ENCODE measurements around the gene MAPK8IP2. TPM values are rescaled to one million over a fixed set of nuclear protein-coding genes. Genes with fewer than 3 reads are reported as not detected.
A peak's percentile ranks its signal among the peaks of the same experiment; 100 is the strongest.

Gene MAPK8IP2
- total and polyA plus RNA-seq, 3 donors from 2014 or later = 12.7 to 36.9 (median 34.9) TPM

DNA sequence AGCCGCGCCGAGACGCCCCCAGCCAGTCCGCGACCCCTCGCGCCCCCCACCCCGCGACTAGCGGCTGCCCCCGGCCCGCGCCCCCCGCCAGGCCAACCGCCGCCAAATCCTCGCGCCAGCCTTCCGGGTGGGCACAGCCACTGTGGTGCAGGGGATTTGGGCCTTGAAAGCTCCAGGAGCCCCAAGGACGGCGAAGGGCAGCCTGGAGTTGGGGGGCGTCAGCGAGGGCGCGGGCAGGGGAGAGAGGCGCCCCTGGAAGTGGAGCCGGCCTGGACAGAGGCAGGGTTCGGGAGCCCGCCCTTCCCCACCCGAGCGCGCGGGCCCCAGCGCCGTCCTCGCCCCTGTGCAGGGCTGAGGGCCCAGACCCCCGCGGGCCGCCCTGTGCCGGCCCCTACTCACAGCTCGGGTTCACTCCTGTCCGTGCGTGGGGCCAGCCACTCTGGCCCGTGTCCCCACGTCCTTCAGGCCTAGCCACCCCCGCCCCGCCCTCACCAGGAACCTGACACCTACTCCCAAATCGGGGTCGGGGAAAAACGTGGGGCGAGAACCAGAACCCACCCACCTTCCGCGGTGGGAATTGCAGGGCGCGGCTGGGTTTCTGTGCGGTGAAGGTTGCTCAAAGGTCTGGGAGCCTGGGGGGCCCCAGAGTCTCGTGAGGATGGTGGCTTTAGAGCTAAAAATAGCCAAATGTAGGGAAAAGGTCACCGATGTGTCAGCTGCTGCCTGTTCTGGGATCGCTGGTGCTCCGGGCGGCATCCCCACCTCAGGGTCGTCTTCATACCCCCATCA, 22.4 kb upstream of the MAPK8IP2 start, which contains the start of gene CPT1B:
Gene CPT1B (minus strand): TSS at position 441 of the 789 bp plus-strand sequence. CDS start 512 bp downstream, outside the sequence.
- peaks cover 17% of the 10 kb centered on the region for H3K4me1 ChIP-seq
- no peaks in the 10 kb centered on the region for H3K36me3 ChIP-seq (ENCODE audit: low read depth, missing control alignments)
- no peaks in the 10 kb centered on the region for H3K27me3 ChIP-seq
- H3K27ac ChIP-seq = no peak within 1 kb of the TSS
- 26 to 36% methylated on average over 19 to 60 of the region's 63 CpGs for WGBS, 2 donors
- intact Hi-C loops (cut with DNase I; ENCODE audit: low total_unique reads) = no loop called here
- peak within 1 kb of the TSS in 1 of 2 donors; percentile 21 for H3K4me3 ChIP-seq
- no peak for TF ChIP-seq POLR2A (IDR thresholded peaks at IDR 0.05)
- TF ChIP-seq, protein P1, sequence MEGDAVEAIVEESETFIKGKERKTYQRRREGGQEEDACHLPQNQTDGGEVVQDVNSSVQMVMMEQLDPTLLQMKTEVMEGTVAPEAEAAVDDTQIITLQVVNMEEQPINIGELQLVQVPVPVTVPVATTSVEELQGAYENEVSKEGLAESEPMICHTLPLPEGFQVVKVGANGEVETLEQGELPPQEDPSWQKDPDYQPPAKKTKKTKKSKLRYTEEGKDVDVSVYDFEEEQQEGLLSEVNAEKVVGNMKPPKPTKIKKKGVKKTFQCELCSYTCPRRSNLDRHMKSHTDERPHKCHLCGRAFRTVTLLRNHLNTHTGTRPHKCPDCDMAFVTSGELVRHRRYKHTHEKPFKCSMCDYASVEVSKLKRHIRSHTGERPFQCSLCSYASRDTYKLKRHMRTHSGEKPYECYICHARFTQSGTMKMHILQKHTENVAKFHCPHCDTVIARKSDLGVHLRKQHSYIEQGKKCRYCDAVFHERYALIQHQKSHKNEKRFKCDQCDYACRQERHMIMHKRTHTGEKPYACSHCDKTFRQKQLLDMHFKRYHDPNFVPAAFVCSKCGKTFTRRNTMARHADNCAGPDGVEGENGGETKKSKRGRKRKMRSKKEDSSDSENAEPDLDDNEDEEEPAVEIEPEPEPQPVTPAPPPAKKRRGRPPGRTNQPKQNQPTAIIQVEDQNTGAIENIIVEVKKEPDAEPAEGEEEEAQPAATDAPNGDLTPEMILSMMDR (IDR thresholded peaks at IDR 0.05) = no peak
- no peak for DNase-seq
- no peaks in the 10 kb centered on the region for H3K9me3 ChIP-seq

DNA sequence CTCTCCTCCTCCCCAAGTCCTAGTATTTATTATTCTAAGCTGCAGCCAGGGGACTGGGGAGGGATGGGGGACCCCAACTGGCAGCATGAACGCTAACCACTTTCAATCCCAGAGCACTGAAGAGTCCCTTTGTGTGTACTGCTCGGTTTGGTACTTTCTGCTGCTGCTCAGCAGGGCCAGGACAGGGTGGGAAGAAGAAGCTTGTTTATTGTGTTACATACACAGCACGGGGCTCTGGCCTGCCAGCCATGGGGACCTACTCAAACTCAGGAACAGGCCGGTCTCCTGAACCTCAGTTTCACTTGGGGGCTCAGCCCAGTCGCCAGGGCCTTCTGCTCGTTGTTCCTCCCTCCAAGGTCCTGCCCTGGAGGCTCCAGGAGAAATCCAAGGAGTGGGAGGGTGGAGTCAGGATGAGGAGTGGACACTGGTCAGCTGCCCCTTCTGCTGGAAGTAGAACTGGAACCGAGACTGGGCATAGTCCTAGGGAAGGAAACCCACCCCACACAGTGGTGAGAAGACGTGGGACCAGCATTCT, 21.8 kb upstream of the MAPK8IP2 start:
- Histone ChIP-seq H3K27me3 (no peaks in the 10 kb centered on the region), H3K4me1 (peaks cover 22% of the 10 kb centered on the region), H3K4me3 (no peak overlapping the region), H3K27ac (no peak overlapping the region), H3K9me3 (no peaks in the 10 kb centered on the region), H3K36me3 (ENCODE audit: low read depth, missing control alignments) (no peaks in the 10 kb centered on the region)
- 58 to 71% methylated on average over 8 of the region's 8 CpGs for WGBS, 2 donors
- no peak for TF ChIP-seq POLR2A (IDR thresholded peaks at IDR 0.05)
- TF ChIP-seq, protein P1 (IDR thresholded peaks at IDR 0.05) = no peak
- intact Hi-C loops (cut with DNase I; ENCODE audit: low total_unique reads) = no loop called here
- DNase-seq = no peak

DNA sequence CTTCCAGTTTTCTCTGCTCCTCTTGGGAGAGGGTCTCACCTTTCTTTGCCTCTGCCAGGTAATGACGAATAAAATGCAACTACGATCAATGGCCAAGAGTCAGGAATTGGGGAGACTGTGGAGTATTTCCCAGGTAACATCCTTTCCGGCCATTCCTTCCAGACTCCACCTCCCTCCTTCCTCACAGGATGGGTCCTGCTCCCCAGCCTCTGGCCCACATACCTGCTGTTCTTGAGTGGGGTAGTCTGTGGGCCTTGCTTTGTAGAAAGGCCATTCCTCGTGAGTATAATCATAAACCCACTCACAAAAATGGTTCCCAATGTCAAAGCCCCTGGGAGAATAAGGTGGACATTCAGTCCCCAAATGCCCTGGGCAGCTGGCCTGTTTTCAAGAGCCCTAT, 20.8 kb upstream of the MAPK8IP2 start:
- TF ChIP-seq, protein P1 (IDR thresholded peaks at IDR 0.05) = no peak
- TF ChIP-seq POLR2A (IDR thresholded peaks at IDR 0.05) = no peak
- Histone ChIP-seq H3K36me3 (ENCODE audit: low read depth, missing control alignments) (no peaks in the 10 kb centered on the region), H3K4me1 (peaks cover 23% of the 10 kb centered on the region), H3K9me3 (no peaks in the 10 kb centered on the region), H3K27ac (no peak overlapping the region), H3K27me3 (no peaks in the 10 kb centered on the region), H3K4me3 (no peak overlapping the region)
- 92 to 93% methylated on average over 4 of the region's 4 CpGs for WGBS, 2 donors
- intact Hi-C loops (cut with DNase I; ENCODE audit: low total_unique reads) = no loop called here
- no peak for DNase-seq

DNA sequence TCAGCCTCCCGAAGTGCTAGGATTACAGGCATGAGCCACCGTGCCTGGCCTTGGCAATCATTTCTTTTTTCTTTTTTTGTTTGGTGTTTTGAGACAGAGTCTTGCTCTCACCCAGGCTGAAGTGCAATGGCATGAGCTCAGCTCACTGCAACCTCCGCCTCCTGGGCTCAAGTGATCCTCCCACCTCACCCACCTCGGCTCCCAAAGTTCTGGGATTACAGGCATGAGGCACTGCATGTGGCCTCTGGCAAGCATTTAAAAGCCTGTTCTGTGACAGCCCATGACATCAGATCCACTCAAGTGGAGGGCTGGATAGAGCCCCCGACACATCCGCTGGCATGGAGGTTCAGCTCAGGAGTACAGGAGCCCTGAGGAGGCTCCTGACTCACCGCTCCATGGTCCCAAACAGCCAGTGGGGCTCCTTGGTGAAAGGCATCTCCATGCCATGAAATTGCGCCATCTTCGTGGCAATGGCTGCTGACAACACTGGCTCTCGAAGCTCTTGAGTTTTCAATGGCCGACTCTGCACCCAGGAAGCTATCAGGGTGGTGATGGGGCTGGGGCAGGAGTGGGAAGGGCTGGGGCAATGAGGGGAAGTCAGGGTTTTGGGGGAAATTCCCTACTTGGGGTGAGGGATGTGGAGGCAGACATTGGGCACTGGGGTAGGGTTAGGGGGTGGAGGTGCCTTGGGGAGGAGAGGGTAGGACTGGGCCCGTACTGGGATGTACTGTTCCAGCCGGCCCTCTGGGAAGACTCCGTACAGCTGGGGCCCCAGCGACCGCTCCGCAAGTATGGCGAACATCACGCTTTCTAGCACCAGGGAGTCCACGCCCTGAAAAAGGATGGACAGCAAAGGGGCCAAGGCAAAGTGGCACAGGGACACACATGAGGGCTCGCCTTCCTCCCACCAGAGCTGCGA, 19.3 kb upstream of the MAPK8IP2 start:
- Histone ChIP-seq H3K9me3 (no peaks in the 10 kb centered on the region), H3K27me3 (no peaks in the 10 kb centered on the region), H3K36me3 (ENCODE audit: low read depth, missing control alignments) (no peaks in the 10 kb centered on the region), H3K27ac (peak overlapping the region in 1 of 2 donors; percentile 96), H3K4me1 (peaks cover 23% of the 10 kb centered on the region), H3K4me3 (peak overlapping the region; percentile 81 to 97)
- TF ChIP-seq, protein P1 (IDR thresholded peaks at IDR 0.05) = no peak
- TF ChIP-seq POLR2A (IDR thresholded peaks at IDR 0.05) = no peak
- no peak for DNase-seq
- WGBS, 2 donors = 84% methylated on average over 19 to 22 of the region's 22 CpGs
- intact Hi-C loops (cut with DNase I; ENCODE audit: low total_unique reads) = no loop called here
